HG02759 (cell line): ENCODE data around the gene HYAL2.

Source experiments
- ATAC-seq: cut with Tn5 transposase; IDR thresholded peaks from one replicate; pipeline ENCODE4 v1.9.1; 2021; ENCODE audit warnings: mild to moderate bottlenecking, moderate library complexity; ENCODE audit not compliant: unreplicated experiment

Gene HYAL2

DNA sequence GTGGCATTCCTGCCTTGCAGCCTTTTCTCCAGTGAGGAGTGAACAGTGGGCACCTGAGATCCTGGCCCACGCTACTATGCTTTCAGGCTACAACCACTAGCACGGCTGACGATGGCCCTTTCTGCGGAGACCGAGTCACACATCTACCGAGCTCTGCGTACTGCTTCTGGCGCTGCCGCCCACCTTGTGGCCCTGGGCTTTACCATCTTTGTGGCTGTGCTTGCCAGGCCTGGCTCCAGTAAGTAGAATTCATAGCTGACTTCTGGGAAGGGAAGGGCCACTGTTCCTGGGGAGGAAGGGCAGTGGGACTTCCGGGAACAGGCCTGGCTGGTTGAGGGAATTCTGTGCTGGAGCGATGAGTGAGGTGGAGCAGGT lies 28.8 kb upstream of the HYAL2 start:
- peak; percentile 1 for ATAC-seq

GRCh38 chr3:50350527-50351322 lies 28.2 kb upstream of the HYAL2 start, which contains the start of the genes CYB561D2 and NPRL2:
TSS of gene CYB561D2 (plus strand) at chr3:50350862. CDS start at chr3:50351434, 572 bp downstream.
TSS of gene NPRL2 (minus strand) at chr3:50350775. CDS start at chr3:50350652, 123 bp downstream.
- peak; percentile 88 for ATAC-seq

DNA sequence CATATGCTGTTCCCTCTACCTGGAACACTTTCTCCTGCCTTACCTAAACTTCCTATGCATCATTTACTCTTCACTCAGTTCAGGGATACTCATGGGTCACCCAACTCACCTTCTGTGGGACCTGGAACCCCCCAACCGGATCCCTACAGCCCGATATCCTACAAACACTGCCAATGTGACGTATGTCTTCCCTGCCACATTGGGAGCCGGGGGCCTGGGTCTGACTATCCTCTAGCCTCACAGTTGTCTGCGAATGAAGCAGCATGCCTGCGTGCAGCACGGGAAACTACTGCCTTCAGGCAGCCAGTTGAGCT lies 27.6 kb upstream of the HYAL2 start:
- no peak for ATAC-seq

GRCh38 chr3:50347187-50347813 lies 24.8 kb upstream of the HYAL2 start:
- no peak for ATAC-seq

GRCh38 chr3:50345586-50346234 lies 23.2 kb upstream of the HYAL2 start, which contains the start of gene ZMYND10:
TSS of gene ZMYND10 (minus strand) at chr3:50345732. CDS start at chr3:50345579, 153 bp downstream.
- ATAC-seq, result no peak

DNA sequence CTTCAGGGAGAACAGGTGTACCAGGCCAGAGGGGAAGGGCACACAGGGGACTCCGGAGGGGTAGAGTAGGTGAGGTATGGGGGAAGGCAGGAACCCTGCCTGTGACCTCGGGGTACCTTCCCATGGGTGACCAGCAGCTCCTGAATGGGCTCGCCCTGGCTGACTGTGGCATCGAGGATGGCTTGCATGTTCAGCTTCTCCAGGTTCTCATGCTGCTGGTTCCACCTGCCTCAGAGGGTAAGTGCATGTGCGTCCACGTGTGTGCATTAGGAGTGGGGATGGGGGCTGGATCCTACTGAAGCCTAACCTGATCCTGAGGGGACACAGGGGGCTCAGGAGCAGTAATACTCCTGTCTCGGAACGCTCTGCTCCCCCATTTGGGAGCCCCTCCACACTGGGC lies 22.5 kb upstream of the HYAL2 start:
- ATAC-seq, result no peak

DNA sequence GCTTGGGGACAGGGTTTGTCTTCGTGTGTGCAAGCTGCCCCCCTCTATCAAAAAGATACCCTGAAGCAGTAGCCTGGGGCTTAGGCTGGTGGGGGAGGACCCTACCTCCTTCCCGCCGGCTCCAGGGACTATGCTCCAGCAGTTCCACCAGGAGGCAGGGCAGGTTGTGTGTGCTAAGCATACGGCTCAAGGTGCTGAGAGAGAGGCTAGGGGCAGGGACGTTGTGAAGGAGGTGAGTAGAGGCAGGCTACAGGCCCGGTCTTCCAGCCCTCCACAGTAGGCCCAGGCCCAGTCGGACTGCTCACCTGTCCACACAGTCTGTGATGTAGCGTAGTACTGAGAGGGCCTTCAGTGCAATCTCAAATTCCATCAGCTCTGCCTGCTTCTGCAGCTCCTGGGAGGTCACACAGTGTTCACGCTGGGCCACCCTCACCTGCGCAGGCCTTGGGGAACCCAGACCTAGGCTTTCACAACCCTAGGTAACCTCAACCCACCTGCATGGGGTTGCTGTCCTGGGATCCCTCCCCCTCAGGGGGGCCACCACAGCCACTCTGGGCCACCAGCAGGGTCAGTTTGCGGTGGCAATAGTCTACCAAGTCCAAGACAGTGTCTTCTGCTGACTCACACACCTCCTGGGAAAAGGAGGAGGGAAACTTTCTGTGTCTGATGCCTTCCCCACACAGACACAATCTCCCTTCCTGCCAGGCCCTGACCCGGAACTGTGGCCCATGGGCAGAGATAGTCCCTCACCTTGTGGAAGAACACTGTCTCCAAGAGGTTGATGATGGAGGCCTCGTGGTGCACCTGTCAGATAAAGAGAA lies 20.5 kb upstream of the HYAL2 start:
- ATAC-seq, result no peak

DNA sequence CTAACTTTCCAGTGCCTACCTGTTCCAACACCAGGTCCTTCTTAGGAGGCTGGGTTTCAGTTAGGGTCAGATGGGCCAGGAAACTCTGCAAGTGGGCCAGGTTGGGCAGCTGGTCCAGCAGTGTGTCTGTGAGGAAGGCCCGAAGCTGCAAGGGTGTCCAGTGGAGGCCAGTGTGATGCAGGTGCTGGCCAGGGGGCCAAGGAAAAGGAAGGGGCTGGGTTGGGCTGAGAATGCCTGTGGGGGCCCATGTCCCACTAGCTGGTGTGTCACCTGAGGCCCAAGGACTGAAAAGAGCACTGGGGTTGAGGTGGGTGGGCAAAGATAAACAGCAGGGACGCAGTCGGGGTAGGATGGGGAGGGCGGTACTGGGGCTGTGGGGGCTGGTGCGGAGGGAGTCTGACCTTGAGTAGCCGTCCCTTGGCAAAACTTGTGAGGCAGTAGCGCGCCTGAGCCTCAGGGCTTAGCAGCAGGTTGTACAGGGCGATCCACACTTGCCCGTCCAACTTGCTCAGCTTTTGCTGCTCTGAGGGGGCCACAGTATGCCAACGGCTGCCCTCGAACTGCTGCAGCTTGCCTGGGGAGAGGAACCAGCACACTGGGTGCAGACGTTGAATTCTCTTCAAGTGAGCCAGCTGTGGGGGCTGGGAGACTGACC lies 19.6 kb upstream of the HYAL2 start:
- no peak for ATAC-seq

- no peak for ATAC-seq
These were observed 19.0 kb upstream of the HYAL2 start for GRCh38 chr3:50341537-50341936.

GRCh38 chr3:50340448-50341329 lies 18.1 kb upstream of the HYAL2 start, which contains the start of gene RASSF1:
TSS of gene RASSF1 (minus strand) at chr3:50340836. CDS start at chr3:50340805, 31 bp downstream.
- peak; percentile 24 for ATAC-seq

- no peak for ATAC-seq
These were observed 17.6 kb upstream of the HYAL2 start for GRCh38 chr3:50340147-50340447.

DNA sequence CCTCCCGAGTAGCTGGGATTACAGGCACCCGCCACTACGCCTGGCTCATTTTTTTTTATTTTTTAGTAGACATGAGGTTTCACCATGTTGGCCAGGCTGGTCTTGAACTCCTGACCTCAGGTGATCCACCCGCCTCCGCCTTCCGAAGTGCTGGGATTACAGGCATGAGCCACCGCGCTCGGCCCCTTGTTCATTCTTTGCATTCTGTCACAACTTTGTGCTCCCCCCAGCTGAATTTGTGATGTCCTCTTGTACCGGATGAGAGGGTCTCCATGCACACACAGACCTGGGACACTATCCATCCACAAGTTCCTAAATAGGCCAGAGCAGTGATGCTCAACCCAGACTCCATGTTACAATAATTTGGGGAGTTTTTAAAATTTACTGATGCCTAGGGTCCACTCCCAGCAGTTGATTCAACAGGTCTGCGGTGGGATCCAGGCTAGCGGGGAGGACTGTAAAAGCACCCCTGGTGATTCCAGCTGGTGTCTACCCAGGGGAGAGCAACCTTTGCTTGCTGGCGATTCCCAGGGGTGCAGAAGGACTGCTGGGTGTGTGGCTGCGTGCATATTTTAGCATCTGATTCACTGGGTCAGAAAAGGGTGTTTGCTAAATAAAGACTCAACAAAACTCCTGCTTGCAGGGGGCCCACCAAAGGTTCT lies 17.1 kb upstream of the HYAL2 start:
- no peak for ATAC-seq

GRCh38 chr3:50338965-50339364 lies 16.4 kb upstream of the HYAL2 start:
- ATAC-seq, result no peak

GRCh38 chr3:50337175-50337861 lies 14.8 kb upstream of the HYAL2 start:
- ATAC-seq, result peak; percentile 70

DNA sequence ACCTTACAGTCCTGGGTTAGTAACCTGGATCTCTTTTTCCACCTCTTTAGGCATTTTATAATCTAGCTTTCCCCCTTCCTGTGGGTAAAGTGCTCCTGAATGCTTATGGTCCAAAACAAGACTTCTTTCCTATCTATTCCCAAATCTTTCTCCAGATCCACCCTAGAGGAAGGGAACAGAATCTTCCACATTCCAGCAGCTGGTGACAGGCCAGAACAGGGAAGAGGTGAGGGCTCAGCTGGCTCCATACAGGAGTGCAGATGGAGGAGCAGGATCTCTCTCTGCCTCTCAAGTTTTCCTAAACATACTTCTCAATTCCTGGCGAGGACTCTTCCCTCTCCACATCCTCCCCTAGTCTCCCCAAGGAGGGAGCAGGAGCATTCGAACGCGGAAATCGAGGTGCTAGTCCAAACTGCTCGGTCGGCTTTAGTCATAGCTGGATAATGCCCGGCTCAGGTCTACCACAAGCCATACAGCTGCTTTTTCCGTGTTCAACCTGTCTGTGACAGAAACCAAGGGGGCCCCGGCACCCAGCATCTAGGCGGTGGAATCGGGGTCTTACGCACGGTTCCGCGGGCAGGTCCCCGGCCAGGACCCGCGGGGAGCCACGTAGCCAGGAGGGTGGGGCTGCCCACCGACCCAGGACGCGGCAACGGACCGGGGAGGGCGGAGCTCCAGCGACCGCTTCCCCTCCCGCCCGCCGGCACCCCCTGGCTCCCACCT lies 14.1 kb upstream of the HYAL2 start:
- ATAC-seq, result peak; percentile 38

- ATAC-seq, result no peak
These were observed 12.0 kb upstream of the HYAL2 start for GRCh38 chr3:50334339-50335075.

- no peak for ATAC-seq
These were observed 11.3 kb upstream of the HYAL2 start for GRCh38 chr3:50333744-50334328.
